ENCODE data around the gene CDC42BPG.
"Not testable (repeated sequence)": the region's sequence is repeated elsewhere in the genome, so short reads cannot be mapped to it uniquely, and the experiment has no call there.

Gene CDC42BPG

GRCh38 chr11:64829536-64830251 lies 14.8 kb downstream of the CDC42BPG start:
- Histone ChIP-seq H3K4me1 (ENCODE audit: control insufficient read depth in 2 of 2, insufficient read depth in 2 of 2, low read length in 2 of 2) (no peaks in the 10 kb centered on the region), H3K36me3 (ENCODE audit: control insufficient read depth in 2 of 2, insufficient read depth in 2 of 2, low read length in 2 of 2) (peaks cover 33 to 56% of the 10 kb centered on the region in 2 donors)

GRCh38 chr11:64827451-64827839 lies 17.0 kb downstream of the CDC42BPG start:
- H3K27me3 ChIP-seq (ENCODE audit: control insufficient read depth in 2 of 2, insufficient read depth in 2 of 2, low read length in 2 of 2), result no peaks in the 10 kb centered on the region
- H3K9ac ChIP-seq (ENCODE audit: low read depth in 1 of 2, low read length in 2 of 2), result no peak overlapping the region
- no peak overlapping the region for H3K27ac ChIP-seq (ENCODE audit: low read depth in 2 of 2, low read length in 2 of 2)
- no peak overlapping the region for H3K4me3 ChIP-seq (ENCODE audit: low read length in 2 of 2)
- H3K36me3 ChIP-seq (ENCODE audit: control insufficient read depth in 2 of 2, insufficient read depth in 2 of 2, low read length in 2 of 2), result peaks cover 28 to 37% of the 10 kb centered on the region in 2 donors
- H3K9me3 ChIP-seq (ENCODE audit: control insufficient read depth in 2 of 2, low read length in 2 of 2), result no peaks in the 10 kb centered on the region
- H3K4me1 ChIP-seq (ENCODE audit: control insufficient read depth in 2 of 2, insufficient read depth in 2 of 2, low read length in 2 of 2), result no peaks in the 10 kb centered on the region

More at GRCh38 chr11:64829536-64830251, 14.8 kb downstream of the CDC42BPG start:
- H3K9me3 ChIP-seq (ENCODE audit: control insufficient read depth in 2 of 2, low read length in 2 of 2), result no peaks in the 10 kb centered on the region
- H3K9ac ChIP-seq (ENCODE audit: low read depth in 1 of 2, low read length in 2 of 2), result no peak overlapping the region
- no peak overlapping the region for H3K27ac ChIP-seq (ENCODE audit: low read depth in 2 of 2, low read length in 2 of 2)
- no peak overlapping the region for H3K4me3 ChIP-seq (ENCODE audit: low read length in 2 of 2)
- H3K27me3 ChIP-seq (ENCODE audit: control insufficient read depth in 2 of 2, insufficient read depth in 2 of 2, low read length in 2 of 2), result no peaks in the 10 kb centered on the region

- H3K4me3 ChIP-seq (ENCODE audit: low read length in 2 of 2), result no peak overlapping the region
- peaks cover 23 to 35% of the 10 kb centered on the region in 2 donors for H3K36me3 ChIP-seq (ENCODE audit: control insufficient read depth in 2 of 2, insufficient read depth in 2 of 2, low read length in 2 of 2)
- H3K4me1 ChIP-seq (ENCODE audit: control insufficient read depth in 2 of 2, insufficient read depth in 2 of 2, low read length in 2 of 2), result no peaks in the 10 kb centered on the region
- H3K27me3 ChIP-seq (ENCODE audit: control insufficient read depth in 2 of 2, insufficient read depth in 2 of 2, low read length in 2 of 2), result no peaks in the 10 kb centered on the region
- H3K9ac ChIP-seq (ENCODE audit: low read depth in 1 of 2, low read length in 2 of 2), result no peak overlapping the region
- H3K27ac ChIP-seq (ENCODE audit: low read depth in 2 of 2, low read length in 2 of 2), result no peak overlapping the region
- H3K9me3 ChIP-seq (ENCODE audit: control insufficient read depth in 2 of 2, low read length in 2 of 2), result no peaks in the 10 kb centered on the region
Measured at GRCh38 chr11:64826578-64827450, 17.6 kb downstream of the CDC42BPG start.

- Histone ChIP-seq H3K27ac (ENCODE audit: low read depth in 2 of 2, low read length in 2 of 2) (no peak overlapping the region), H3K9me3 (ENCODE audit: control insufficient read depth in 2 of 2, low read length in 2 of 2) (no peaks in the 10 kb centered on the region), H3K9ac (ENCODE audit: low read depth in 1 of 2, low read length in 2 of 2) (no peak overlapping the region), H3K36me3 (ENCODE audit: control insufficient read depth in 2 of 2, insufficient read depth in 2 of 2, low read length in 2 of 2) (peaks cover 23 to 32% of the 10 kb centered on the region in 2 donors), H3K4me1 (ENCODE audit: control insufficient read depth in 2 of 2, insufficient read depth in 2 of 2, low read length in 2 of 2) (no peaks in the 10 kb centered on the region), H3K27me3 (ENCODE audit: control insufficient read depth in 2 of 2, insufficient read depth in 2 of 2, low read length in 2 of 2) (no peaks in the 10 kb centered on the region), H3K4me3 (ENCODE audit: low read length in 2 of 2) (no peak overlapping the region)
Measured at GRCh38 chr11:64826062-64826461, 18.4 kb downstream of the CDC42BPG start.

- no peaks in the 10 kb centered on the region for H3K27me3 ChIP-seq (ENCODE audit: control insufficient read depth in 2 of 2, insufficient read depth in 2 of 2, low read length in 2 of 2)
- H3K9me3 ChIP-seq (ENCODE audit: control insufficient read depth in 2 of 2, low read length in 2 of 2), result no peaks in the 10 kb centered on the region
- H3K4me1 ChIP-seq (ENCODE audit: control insufficient read depth in 2 of 2, insufficient read depth in 2 of 2, low read length in 2 of 2), result no peaks in the 10 kb centered on the region
- H3K27ac ChIP-seq (ENCODE audit: low read depth in 2 of 2, low read length in 2 of 2), result no peak overlapping the region
- H3K36me3 ChIP-seq (ENCODE audit: control insufficient read depth in 2 of 2, insufficient read depth in 2 of 2, low read length in 2 of 2), result peaks cover 19 to 21% of the 10 kb centered on the region in 2 donors
- H3K4me3 ChIP-seq (ENCODE audit: low read length in 2 of 2), result no peak overlapping the region
- no peak overlapping the region for H3K9ac ChIP-seq (ENCODE audit: low read depth in 1 of 2, low read length in 2 of 2)
Measured at GRCh38 chr11:64823568-64824119, 20.8 kb downstream of the CDC42BPG start.

- H3K9ac ChIP-seq (ENCODE audit: low read depth in 1 of 2, low read length in 2 of 2), result no peak overlapping the region
- H3K27me3 ChIP-seq (ENCODE audit: control insufficient read depth in 2 of 2, insufficient read depth in 2 of 2, low read length in 2 of 2), result no peaks in the 10 kb centered on the region
- H3K4me3 ChIP-seq (ENCODE audit: low read length in 2 of 2), result no peak overlapping the region
- H3K27ac ChIP-seq (ENCODE audit: low read depth in 2 of 2, low read length in 2 of 2), result no peak overlapping the region
- H3K9me3 ChIP-seq (ENCODE audit: control insufficient read depth in 2 of 2, low read length in 2 of 2), result no peaks in the 10 kb centered on the region
- H3K4me1 ChIP-seq (ENCODE audit: control insufficient read depth in 2 of 2, insufficient read depth in 2 of 2, low read length in 2 of 2), result no peaks in the 10 kb centered on the region
- no peaks in the 10 kb centered on the region for H3K36me3 ChIP-seq (ENCODE audit: control insufficient read depth in 2 of 2, insufficient read depth in 2 of 2, low read length in 2 of 2)
Measured at GRCh38 chr11:64817476-64817875, 27.0 kb downstream of the CDC42BPG start.

- H3K27ac ChIP-seq (ENCODE audit: low read depth in 2 of 2, low read length in 2 of 2); H3K9me3 ChIP-seq (ENCODE audit: control insufficient read depth in 2 of 2, low read length in 2 of 2); H3K9ac ChIP-seq (ENCODE audit: low read depth in 1 of 2, low read length in 2 of 2); H3K27me3 ChIP-seq (ENCODE audit: control insufficient read depth in 2 of 2, insufficient read depth in 2 of 2, low read length in 2 of 2); H3K4me3 ChIP-seq (ENCODE audit: low read length in 2 of 2); H3K36me3 ChIP-seq (ENCODE audit: control insufficient read depth in 2 of 2, insufficient read depth in 2 of 2, low read length in 2 of 2); H3K4me1 ChIP-seq (ENCODE audit: control insufficient read depth in 2 of 2, insufficient read depth in 2 of 2, low read length in 2 of 2): not testable (repeated sequence)
Measured at GRCh38 chr11:64815433-64815832, 29.0 kb downstream of the CDC42BPG start.

- no peak overlapping the region for H3K9ac ChIP-seq (ENCODE audit: low read depth in 1 of 2, low read length in 2 of 2)
- H3K36me3 ChIP-seq (ENCODE audit: control insufficient read depth in 2 of 2, insufficient read depth in 2 of 2, low read length in 2 of 2), result no peaks in the 10 kb centered on the region
- no peaks in the 10 kb centered on the region for H3K9me3 ChIP-seq (ENCODE audit: control insufficient read depth in 2 of 2, low read length in 2 of 2)
- H3K27ac ChIP-seq (ENCODE audit: low read depth in 2 of 2, low read length in 2 of 2), result no peak overlapping the region
- H3K4me3 ChIP-seq (ENCODE audit: low read length in 2 of 2), result no peak overlapping the region
- H3K4me1 ChIP-seq (ENCODE audit: control insufficient read depth in 2 of 2, insufficient read depth in 2 of 2, low read length in 2 of 2), result peaks cover 6% of the 10 kb centered on the region in 2 donors
- no peaks in the 10 kb centered on the region for H3K27me3 ChIP-seq (ENCODE audit: control insufficient read depth in 2 of 2, insufficient read depth in 2 of 2, low read length in 2 of 2)
Measured at GRCh38 chr11:64814712-64815187, 29.7 kb downstream of the CDC42BPG start.

GRCh38 chr11:64813826-64814225 lies 30.6 kb downstream of the CDC42BPG start:
- no peaks in the 10 kb centered on the region for H3K9me3 ChIP-seq (ENCODE audit: control insufficient read depth in 2 of 2, low read length in 2 of 2)
- H3K4me1 ChIP-seq (ENCODE audit: control insufficient read depth in 2 of 2, insufficient read depth in 2 of 2, low read length in 2 of 2), result peaks cover 9 to 10% of the 10 kb centered on the region in 2 donors
- H3K36me3 ChIP-seq (ENCODE audit: control insufficient read depth in 2 of 2, insufficient read depth in 2 of 2, low read length in 2 of 2), result no peaks in the 10 kb centered on the region
- no peak overlapping the region for H3K4me3 ChIP-seq (ENCODE audit: low read length in 2 of 2)
- H3K27me3 ChIP-seq (ENCODE audit: control insufficient read depth in 2 of 2, insufficient read depth in 2 of 2, low read length in 2 of 2), result no peaks in the 10 kb centered on the region
- H3K9ac ChIP-seq (ENCODE audit: low read depth in 1 of 2, low read length in 2 of 2), result no peak overlapping the region
- H3K27ac ChIP-seq (ENCODE audit: low read depth in 2 of 2, low read length in 2 of 2), result no peak overlapping the region

- H3K4me3 ChIP-seq (ENCODE audit: low read length in 2 of 2), result peak overlapping the region; percentile 79 to 80
Measured at GRCh38 chr11:64810891-64811272, 33.6 kb downstream of the CDC42BPG start.

More at GRCh38 chr11:64810891-64811272, 33.6 kb downstream of the CDC42BPG start:
- Histone ChIP-seq H3K27ac (ENCODE audit: low read depth in 2 of 2, low read length in 2 of 2) (peak overlapping the region in 1 of 2 donors; percentile 77), H3K9me3 (ENCODE audit: control insufficient read depth in 2 of 2, low read length in 2 of 2) (no peaks in the 10 kb centered on the region), H3K27me3 (ENCODE audit: control insufficient read depth in 2 of 2, insufficient read depth in 2 of 2, low read length in 2 of 2) (no peaks in the 10 kb centered on the region), H3K4me1 (ENCODE audit: control insufficient read depth in 2 of 2, insufficient read depth in 2 of 2, low read length in 2 of 2) (peaks cover 9 to 10% of the 10 kb centered on the region in 2 donors), H3K9ac (ENCODE audit: low read depth in 1 of 2, low read length in 2 of 2) (no peak overlapping the region), H3K36me3 (ENCODE audit: control insufficient read depth in 2 of 2, insufficient read depth in 2 of 2, low read length in 2 of 2) (peaks cover 0 to 7% of the 10 kb centered on the region in 2 donors)

Data from mucosa of rectum (tissue), 2 donors.